HG03460 (cell line): ENCODE measurements around the gene CTNNBL1.

ENCODE experiments used
- ATAC-seq: cut with Tn5 transposase; IDR thresholded peaks from one replicate; pipeline ENCODE4 v1.9.1; 2021; ENCODE audit not compliant: unreplicated experiment

The CTNNBL1 gene

GRCh38 chr20:37875460-37876175 lies 181.8 kb downstream of the CTNNBL1 start:
- ATAC-seq = no peak

DNA sequence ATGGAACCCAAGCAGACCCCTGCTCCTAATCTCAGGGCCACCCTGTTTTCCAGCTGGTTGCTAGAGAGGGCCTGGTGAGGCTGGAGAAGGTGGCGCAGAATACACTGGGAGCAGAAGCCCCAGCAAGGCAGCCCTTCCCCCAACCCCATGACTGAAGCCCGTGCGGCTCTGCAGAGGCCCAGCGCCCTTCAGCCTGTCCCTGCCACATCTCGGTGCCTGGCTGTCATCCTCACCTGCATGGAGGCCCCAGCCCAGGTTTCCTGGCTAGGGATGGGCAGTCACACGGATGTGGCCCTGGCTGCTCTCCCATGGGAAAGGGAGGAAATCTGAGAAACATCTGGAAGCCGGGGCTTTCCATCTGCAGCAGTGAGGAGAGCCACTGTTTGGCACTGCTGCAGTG lies 183.0 kb downstream of the CTNNBL1 start:
- ATAC-seq = no peak

DNA sequence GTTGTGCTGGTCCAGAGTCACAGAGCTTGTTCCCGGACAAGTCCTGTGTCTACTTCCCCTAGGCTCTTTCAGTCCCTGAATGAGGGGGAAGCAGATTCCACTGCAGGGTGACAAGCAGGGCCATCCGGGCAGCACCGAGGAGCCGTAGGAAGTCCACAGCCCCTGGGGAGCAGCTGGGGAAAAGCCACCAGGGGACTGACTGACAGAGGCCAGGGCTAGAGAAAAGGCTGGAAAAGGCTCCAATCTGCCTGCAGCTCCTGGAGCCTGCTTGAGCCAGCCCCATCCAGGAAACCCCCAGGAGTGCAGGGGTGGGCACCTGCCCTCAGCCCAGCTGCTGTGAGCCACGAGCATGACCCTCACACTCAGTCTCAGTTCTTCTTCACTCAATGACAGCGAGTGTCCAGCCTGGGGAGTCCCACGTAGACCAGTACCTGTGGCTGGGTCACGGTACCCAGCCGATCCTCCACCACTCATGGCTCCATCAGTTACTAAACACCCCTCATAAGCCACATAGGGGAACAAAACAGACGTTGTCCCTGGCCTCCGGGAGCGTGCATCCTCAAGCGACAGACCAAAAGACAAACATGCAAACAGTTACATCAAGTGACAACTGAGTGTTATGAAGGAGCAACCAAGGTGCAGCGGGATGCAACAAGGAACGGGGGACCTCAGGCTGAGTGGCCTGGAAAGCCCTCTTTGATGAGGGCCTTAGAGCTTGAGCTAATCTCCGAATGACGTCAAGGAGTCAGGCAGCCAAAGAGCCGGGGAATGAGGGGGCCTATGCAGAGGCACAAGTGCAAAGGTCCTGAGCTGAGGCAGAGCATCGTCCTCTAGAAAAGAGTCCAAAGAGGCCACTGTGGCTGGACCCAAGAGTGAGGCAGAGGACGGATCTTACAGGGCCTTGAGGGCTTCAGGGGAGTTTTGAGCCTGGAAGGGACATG lies 184.3 kb downstream of the CTNNBL1 start:
- no peak for ATAC-seq

DNA sequence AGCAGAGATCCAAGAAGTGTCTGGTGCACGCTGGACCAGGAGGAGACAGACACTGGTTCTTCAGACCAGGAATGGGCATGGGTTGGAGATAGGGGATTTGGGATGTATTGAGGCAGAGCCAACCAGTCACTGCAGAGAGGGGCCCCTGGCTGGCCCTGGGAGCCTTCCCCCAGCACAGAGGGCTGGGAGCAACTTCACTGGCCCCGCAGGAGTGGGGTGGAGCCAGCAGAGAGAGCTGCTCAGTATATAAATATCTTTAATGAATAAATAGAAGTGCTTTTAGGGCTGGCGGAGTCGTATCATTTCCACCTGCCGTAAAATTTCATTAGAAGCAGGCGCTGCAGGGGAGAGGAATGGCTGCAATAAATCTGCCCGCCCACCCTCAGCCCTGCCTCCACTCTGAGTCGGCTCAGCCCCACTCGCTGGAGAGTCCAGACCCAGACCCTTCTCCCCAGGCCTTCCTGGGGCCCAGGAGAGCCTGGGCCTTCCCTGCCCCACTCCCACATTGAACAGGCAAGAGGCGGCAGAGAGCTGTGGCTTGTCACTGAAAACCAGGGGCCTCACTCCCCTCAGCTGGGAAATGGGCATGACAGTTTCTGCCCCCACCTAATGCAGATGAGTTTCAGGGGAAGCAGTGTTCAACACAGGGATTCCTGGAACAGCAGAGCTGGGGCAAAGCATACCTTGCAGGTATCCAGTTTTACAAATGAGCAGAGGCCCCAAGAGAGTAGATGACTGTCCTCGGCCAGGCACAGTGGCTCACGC lies 185.2 kb downstream of the CTNNBL1 start:
- ATAC-seq = no peak

GRCh38 chr20:37879843-37880242 lies 186.0 kb downstream of the CTNNBL1 start:
- ATAC-seq = no peak

GRCh38 chr20:37880726-37881591 lies 187.1 kb downstream of the CTNNBL1 start:
- ATAC-seq = no peak

DNA sequence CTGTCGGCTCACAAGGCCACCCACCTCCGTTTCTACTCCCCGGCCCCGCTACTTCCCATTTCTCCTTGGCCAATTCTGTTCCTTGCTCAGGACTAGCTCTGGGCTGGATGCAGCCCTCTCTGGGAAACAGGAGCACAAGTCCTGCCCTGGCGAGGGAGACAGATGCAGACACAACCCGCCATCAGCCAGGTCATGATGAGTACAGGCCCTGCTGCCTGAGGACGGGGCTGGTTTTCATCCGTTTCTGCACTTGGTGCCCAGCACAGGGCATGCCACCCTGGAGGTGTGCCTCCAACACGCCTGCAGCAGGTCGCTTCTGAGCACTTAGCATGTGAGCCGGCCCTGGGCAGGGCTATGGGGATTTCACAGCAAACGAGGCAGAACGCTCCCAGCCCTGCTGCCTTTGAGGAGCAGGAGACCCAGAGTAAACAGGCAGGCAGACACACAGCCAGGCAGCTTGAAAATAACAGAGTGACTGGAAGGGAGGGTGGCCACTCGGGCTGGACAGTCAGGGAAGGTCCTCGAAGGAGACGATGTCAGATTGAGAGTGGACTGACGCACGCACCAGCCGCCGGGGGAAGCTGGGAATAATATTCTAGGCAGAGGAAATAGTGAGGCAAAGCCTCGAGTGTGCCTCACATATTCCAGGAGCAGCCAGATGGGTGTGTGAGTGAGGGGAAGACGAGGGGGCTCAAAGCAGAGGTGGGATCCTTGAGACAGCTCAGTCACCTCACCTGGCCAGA lies 187.9 kb downstream of the CTNNBL1 start:
- ATAC-seq = no peak

GRCh38 chr20:37882961-37883712 lies 189.3 kb downstream of the CTNNBL1 start:
- ATAC-seq = no peak

DNA sequence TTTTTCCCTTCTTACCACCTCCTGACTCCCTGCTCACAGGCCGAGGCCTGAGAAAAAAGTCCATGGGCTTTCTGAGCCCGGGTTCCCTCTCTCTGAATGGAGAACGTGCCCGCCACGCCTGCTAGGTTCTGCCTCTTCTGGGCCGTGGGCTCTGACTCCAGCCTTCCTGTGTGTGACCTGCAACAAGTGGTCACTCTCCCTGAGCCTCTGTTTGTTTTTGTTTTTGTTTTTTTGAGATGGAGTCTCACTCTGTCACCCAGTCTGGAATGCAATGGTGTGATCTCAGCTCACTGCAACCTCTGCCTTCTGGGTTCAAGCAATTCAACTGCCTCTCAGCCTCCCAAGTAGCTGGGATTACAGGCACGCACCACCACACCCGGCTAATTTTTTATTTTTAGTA lies 191.2 kb downstream of the CTNNBL1 start:
- ATAC-seq = no peak

DNA sequence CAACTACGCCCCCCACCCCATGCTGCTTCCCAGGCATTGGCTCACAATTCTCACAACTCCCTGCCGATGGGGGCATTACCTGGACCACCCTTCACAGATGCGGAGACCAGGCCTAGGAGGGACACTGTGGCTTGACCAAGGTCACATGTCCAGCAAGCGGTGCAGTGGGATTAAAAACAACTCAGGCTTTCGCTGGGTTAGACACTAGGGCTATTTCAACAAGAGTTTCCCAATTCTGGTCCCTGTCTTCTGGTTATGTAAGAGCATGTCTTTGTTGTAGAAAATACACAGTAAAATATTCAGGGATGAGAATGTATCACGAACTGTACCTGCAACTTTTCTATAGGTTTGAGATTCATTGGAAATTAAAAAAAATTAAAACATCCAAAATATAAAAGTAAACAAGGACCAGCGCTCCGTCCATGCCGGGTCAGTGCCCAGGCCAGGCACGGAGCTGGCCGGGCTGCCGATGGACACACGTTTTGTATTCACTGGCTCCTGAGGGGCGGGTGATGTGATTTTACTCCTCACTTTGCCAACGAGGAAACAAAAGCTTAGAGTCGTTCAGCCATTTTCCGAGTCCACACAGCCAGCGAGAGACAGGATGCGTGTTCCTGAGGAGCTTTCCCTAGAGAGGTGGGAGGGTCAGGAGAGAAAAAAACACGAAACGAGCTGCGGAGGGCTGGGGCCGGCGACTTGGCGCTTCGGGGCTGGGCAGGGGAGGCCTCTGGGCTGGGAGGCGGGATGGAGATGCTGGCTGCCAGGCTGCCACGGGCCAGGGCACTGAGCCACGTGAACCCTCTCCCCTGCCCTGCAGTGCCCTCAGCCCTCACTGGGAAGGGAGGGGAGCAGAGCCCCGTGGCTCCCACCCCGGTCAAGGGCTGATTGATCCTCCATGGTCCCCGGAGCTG lies 192.0 kb downstream of the CTNNBL1 start:
- ATAC-seq = no peak

- no peak for ATAC-seq
These were observed 193.0 kb downstream of the CTNNBL1 start for GRCh38 chr20:37886851-37887297.

GRCh38 chr20:37888641-37889040 lies 194.8 kb downstream of the CTNNBL1 start:
- no peak for ATAC-seq

DNA sequence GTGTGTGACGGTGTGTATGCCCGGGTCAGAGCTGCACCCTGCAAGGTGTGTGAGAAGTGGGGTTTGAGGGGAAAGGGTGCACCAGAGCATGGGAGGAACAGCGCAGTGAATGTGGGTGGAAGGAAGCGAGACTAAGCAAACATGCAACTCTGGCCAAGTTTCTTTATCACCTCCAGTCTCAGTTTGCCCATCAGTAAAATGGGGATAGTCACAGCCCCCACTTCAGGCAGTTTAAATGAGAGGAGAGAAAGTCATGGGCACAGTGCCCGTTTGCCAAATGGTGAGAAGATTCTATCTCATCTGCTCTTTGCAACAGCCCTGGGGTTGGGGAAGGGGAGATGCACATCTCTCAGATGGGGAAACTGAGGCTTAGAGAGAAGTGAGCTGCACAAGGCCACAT lies 196.3 kb downstream of the CTNNBL1 start:
- no peak for ATAC-seq

- no peak for ATAC-seq
These were observed 196.8 kb downstream of the CTNNBL1 start for GRCh38 chr20:37890643-37891042.

DNA sequence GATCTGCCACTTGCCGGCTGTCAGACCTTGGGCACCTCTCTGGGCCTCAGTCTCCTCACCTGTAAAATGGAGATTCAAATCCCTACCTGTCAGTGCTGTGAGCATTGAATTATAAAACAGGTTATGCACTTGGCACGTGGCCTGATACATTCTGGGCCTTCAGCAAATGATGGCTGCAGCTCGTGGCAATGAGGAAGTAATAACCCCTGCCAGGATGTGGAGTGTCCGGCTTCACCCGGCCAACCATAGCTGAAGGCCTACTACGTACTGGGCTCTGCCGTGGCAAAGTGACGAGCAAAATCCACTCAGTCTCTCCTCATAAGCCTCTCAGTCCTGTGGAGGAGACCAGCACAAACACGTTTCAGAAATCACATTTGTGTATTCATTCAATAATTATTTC lies 198.2 kb downstream of the CTNNBL1 start:
- ATAC-seq = no peak

- no peak for ATAC-seq
These were observed 199.9 kb downstream of the CTNNBL1 start for GRCh38 chr20:37893566-37894241.

DNA sequence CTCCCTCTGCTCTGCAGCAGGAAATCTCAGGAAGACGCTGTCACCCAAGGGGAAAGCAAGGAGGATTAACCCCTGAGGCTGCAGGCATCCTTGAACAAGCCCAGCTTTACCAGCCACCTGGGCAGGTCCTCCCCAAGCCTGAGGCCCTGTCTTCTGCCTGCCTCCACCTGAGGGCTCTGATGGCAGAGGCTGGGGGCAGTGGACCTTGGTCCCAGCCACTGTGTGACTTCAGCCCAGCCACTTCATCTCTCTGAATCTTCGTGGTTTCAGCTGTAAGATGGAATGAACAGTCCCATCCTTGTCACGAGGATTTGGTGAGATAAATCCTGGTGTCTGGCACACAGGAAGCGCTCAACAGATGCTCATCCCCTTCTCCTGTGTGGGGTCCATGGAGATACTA lies 200.6 kb downstream of the CTNNBL1 start:
- no peak for ATAC-seq
